Activated naive CD8-positive, alpha-beta T cell treated with anti-CD3 and anti-CD28 coated beads, Interleukin-2, amount 10 ng/mL, durations not matched to agents 7 days and 5 days (primary cell): Measurements from ENCODE around the gene PIK3CD. TPM values are rescaled to one million over a fixed set of nuclear protein-coding genes. Genes with fewer than 3 reads are reported as not detected.

Experiments used
- ATAC-seq: fragments of 150-1000 bp; cut with Tn5 transposase; one replicate; pipeline ENCODE4 v1.10.0; 2021; ENCODE audit warnings: low read depth, moderate library complexity
- POLR2A ChIA-PET: fragments of 350-600 bp; sonication (Branson Sonifier 250); formaldehyde crosslinking; loops from one replicate; lab custom pipeline; 2021; ENCODE audit warnings: antibody characterized with exemption; lab: Charles Lee
- DNase-seq: peaks from one replicate; pipeline ENCODE4 v3.0.0; 2021
- H3K27ac Mint-ChIP-seq: one replicate; pipeline ENCODE4 v1.8.0; 2022; ENCODE audit warnings: mild to moderate bottlenecking, mixed read lengths
- H3K27me3 Mint-ChIP-seq: one replicate; pipeline ENCODE4 v1.8.0; 2022; ENCODE audit warnings: mild to moderate bottlenecking, moderate library complexity, mixed read lengths
- H3K36me3 Mint-ChIP-seq: one replicate; pipeline ENCODE4 v1.8.0; 2021; ENCODE audit warnings: mild to moderate bottlenecking, mixed read lengths
- H3K4me1 Mint-ChIP-seq: one replicate; pipeline ENCODE4 v1.8.0; 2021; ENCODE audit warnings: mixed read lengths
- H3K4me3 Mint-ChIP-seq: one replicate; pipeline ENCODE4 v1.8.0; 2022; ENCODE audit warnings: mild to moderate bottlenecking, moderate library complexity, mixed read lengths
- H3K9me3 Mint-ChIP-seq: one replicate; pipeline ENCODE4 v1.8.0; 2021; ENCODE audit warnings: mixed read lengths
- total RNA-seq, 2 experiments: library from RNA; stranded (reverse); gene quantifications; one replicate each; pipeline ENCODE4 v1.2.3, GENCODE V29; 2021

PIK3CD gene
- total RNA-seq, result 100 to 1,000 TPM; 250 TPM

GRCh38 chr1:9651565-9652378 lies at the start of gene PIK3CD:
TSS of gene PIK3CD (plus strand) at chr1:9651731. CDS start at chr1:9710456, 58,725 bp downstream.
- peaks cover 40% of the 10 kb centered on the region for H3K4me1 Mint-ChIP-seq
- H3K27ac Mint-ChIP-seq, result peak within 1 kb of the TSS; percentile 97
- POLR2A ChIA-PET, result interaction anchor here (0.6 to 14.8 kb wide), 10 partner anchors 14 to 75 kb away, joined by 3 to 623 read pairs (median 8); no protein-coding TSS in a partner anchor
- H3K36me3 Mint-ChIP-seq, result peaks cover 32% of the 10 kb centered on the region
- peak; percentile 41 for ATAC-seq
- H3K27me3 Mint-ChIP-seq, result no peaks in the 10 kb centered on the region
- H3K9me3 Mint-ChIP-seq, result no peaks in the 10 kb centered on the region
- DNase-seq, result peak; percentile 74
- H3K4me3 Mint-ChIP-seq, result peak within 1 kb of the TSS; percentile 97

- Mint-ChIP-seq H3K4me3 (no peak overlapping the region), H3K36me3 (no peaks in the 10 kb centered on the region)
Measured at GRCh38 chr1:9601942-9602793, 49.4 kb upstream of the PIK3CD start.

GRCh38 chr1:9602794-9603167 lies 48.8 kb upstream of the PIK3CD start:
- no peaks in the 10 kb centered on the region for H3K36me3 Mint-ChIP-seq
- no peaks in the 10 kb centered on the region for H3K27me3 Mint-ChIP-seq
- H3K4me3 Mint-ChIP-seq, result no peak overlapping the region
- H3K4me1 Mint-ChIP-seq, result no peaks in the 10 kb centered on the region
- POLR2A ChIA-PET, result no interaction called here
- no peaks in the 10 kb centered on the region for H3K9me3 Mint-ChIP-seq
- H3K27ac Mint-ChIP-seq, result no peak overlapping the region
- ATAC-seq, result no peak
- no peak for DNase-seq

More at GRCh38 chr1:9601942-9602793, 49.4 kb upstream of the PIK3CD start:
- ATAC-seq (no peak), DNase-seq (no peak)
- Mint-ChIP-seq H3K4me1 (no peaks in the 10 kb centered on the region), H3K27ac (no peak overlapping the region), H3K9me3 (no peaks in the 10 kb centered on the region), H3K27me3 (no peaks in the 10 kb centered on the region)
- POLR2A ChIA-PET, result no interaction called here

GRCh38 chr1:9603307-9603706 lies 48.2 kb upstream of the PIK3CD start:
- no peaks in the 10 kb centered on the region for H3K9me3 Mint-ChIP-seq
- POLR2A ChIA-PET, result no interaction called here
- no peak overlapping the region for H3K4me3 Mint-ChIP-seq

GRCh38 chr1:9603766-9604753 lies 47.5 kb upstream of the PIK3CD start:
- DNase-seq, result no peak
- Mint-ChIP-seq H3K27ac (no peak overlapping the region), H3K36me3 (no peaks in the 10 kb centered on the region), H3K4me3 (no peak overlapping the region), H3K9me3 (no peaks in the 10 kb centered on the region), H3K27me3 (no peaks in the 10 kb centered on the region), H3K4me1 (no peaks in the 10 kb centered on the region)
- POLR2A ChIA-PET, result no interaction called here
- no peak for ATAC-seq

More at GRCh38 chr1:9603307-9603706, 48.2 kb upstream of the PIK3CD start:
- no peaks in the 10 kb centered on the region for H3K36me3 Mint-ChIP-seq
- no peaks in the 10 kb centered on the region for H3K27me3 Mint-ChIP-seq
- no peaks in the 10 kb centered on the region for H3K4me1 Mint-ChIP-seq
- ATAC-seq (no peak), DNase-seq (no peak)
- H3K27ac Mint-ChIP-seq, result no peak overlapping the region

- H3K27me3 Mint-ChIP-seq, result no peaks in the 10 kb centered on the region
- no peak for DNase-seq
- H3K9me3 Mint-ChIP-seq, result no peaks in the 10 kb centered on the region
- no peaks in the 10 kb centered on the region for H3K4me1 Mint-ChIP-seq
- no peak overlapping the region for H3K4me3 Mint-ChIP-seq
- no peaks in the 10 kb centered on the region for H3K36me3 Mint-ChIP-seq
- POLR2A ChIA-PET, result no interaction called here
- H3K27ac Mint-ChIP-seq, result no peak overlapping the region
- ATAC-seq, result no peak
Measured at GRCh38 chr1:9604836-9605235, 46.7 kb upstream of the PIK3CD start.

- no peaks in the 10 kb centered on the region for H3K27me3 Mint-ChIP-seq
- POLR2A ChIA-PET, result interaction anchor here (1.0 kb wide), 1 partner anchor 41 kb away, joined by 3 read pairs; no protein-coding TSS in a partner anchor
- no peaks in the 10 kb centered on the region for H3K4me1 Mint-ChIP-seq
- DNase-seq, result no peak
- no peak overlapping the region for H3K27ac Mint-ChIP-seq
- ATAC-seq, result no peak
- no peaks in the 10 kb centered on the region for H3K36me3 Mint-ChIP-seq
- no peaks in the 10 kb centered on the region for H3K9me3 Mint-ChIP-seq
- H3K4me3 Mint-ChIP-seq, result no peak overlapping the region
Measured at GRCh38 chr1:9605946-9606455, 45.5 kb upstream of the PIK3CD start.

- DNase-seq (no peak), ATAC-seq (no peak)
- H3K27ac Mint-ChIP-seq, result no peak overlapping the region
- H3K27me3 Mint-ChIP-seq, result no peaks in the 10 kb centered on the region
- H3K4me1 Mint-ChIP-seq, result no peaks in the 10 kb centered on the region
- H3K4me3 Mint-ChIP-seq, result no peak overlapping the region
- no peaks in the 10 kb centered on the region for H3K36me3 Mint-ChIP-seq
- no peaks in the 10 kb centered on the region for H3K9me3 Mint-ChIP-seq
- POLR2A ChIA-PET, result interaction anchor here (1.0 kb wide), 1 partner anchor 40 kb away, joined by 3 read pairs; no protein-coding TSS in a partner anchor
Measured at GRCh38 chr1:9606458-9606857, 45.1 kb upstream of the PIK3CD start.

- DNase-seq (no peak), ATAC-seq (no peak)
- no peak overlapping the region for H3K4me3 Mint-ChIP-seq
- H3K27me3 Mint-ChIP-seq, result no peaks in the 10 kb centered on the region
- no peak overlapping the region for H3K27ac Mint-ChIP-seq
- no peaks in the 10 kb centered on the region for H3K36me3 Mint-ChIP-seq
- POLR2A ChIA-PET, result no interaction called here
- no peaks in the 10 kb centered on the region for H3K9me3 Mint-ChIP-seq
- no peaks in the 10 kb centered on the region for H3K4me1 Mint-ChIP-seq
Measured at GRCh38 chr1:9606948-9607347, 44.6 kb upstream of the PIK3CD start.

- no peak overlapping the region for H3K4me3 Mint-ChIP-seq
- H3K4me1 Mint-ChIP-seq, result no peaks in the 10 kb centered on the region
- POLR2A ChIA-PET, result no interaction called here
- ATAC-seq (no peak), DNase-seq (no peak)
- H3K9me3 Mint-ChIP-seq, result no peaks in the 10 kb centered on the region
- no peaks in the 10 kb centered on the region for H3K36me3 Mint-ChIP-seq
- no peaks in the 10 kb centered on the region for H3K27me3 Mint-ChIP-seq
- H3K27ac Mint-ChIP-seq, result no peak overlapping the region
Measured at GRCh38 chr1:9607352-9607751, 44.2 kb upstream of the PIK3CD start.

- H3K36me3 Mint-ChIP-seq, result no peaks in the 10 kb centered on the region
- DNase-seq, result no peak
- no peaks in the 10 kb centered on the region for H3K4me1 Mint-ChIP-seq
- no peak overlapping the region for H3K27ac Mint-ChIP-seq
- no peaks in the 10 kb centered on the region for H3K27me3 Mint-ChIP-seq
- no peak overlapping the region for H3K4me3 Mint-ChIP-seq
- no peaks in the 10 kb centered on the region for H3K9me3 Mint-ChIP-seq
- no peak for ATAC-seq
- POLR2A ChIA-PET, result no interaction called here
Measured at GRCh38 chr1:9609998-9610397, 41.5 kb upstream of the PIK3CD start.

- no peak overlapping the region for H3K4me3 Mint-ChIP-seq
- POLR2A ChIA-PET, result no interaction called here
- DNase-seq (no peak), ATAC-seq (no peak)
- no peaks in the 10 kb centered on the region for H3K4me1 Mint-ChIP-seq
- H3K36me3 Mint-ChIP-seq, result no peaks in the 10 kb centered on the region
- H3K27ac Mint-ChIP-seq, result no peak overlapping the region
- H3K27me3 Mint-ChIP-seq, result no peaks in the 10 kb centered on the region
- no peaks in the 10 kb centered on the region for H3K9me3 Mint-ChIP-seq
Measured at GRCh38 chr1:9610548-9610947, 41.0 kb upstream of the PIK3CD start.
